Activated naive CD4-positive, alpha-beta T cell treated with anti-CD3 and anti-CD28 coated beads, Interleukin-2, amount 10 ng/mL, durations not matched to agents 7 days and 5 days (primary cell): ENCODE data around the gene GRM1.
"Not testable (repeated sequence)": the region's sequence is repeated elsewhere in the genome, so short reads cannot be mapped to it uniquely, and the experiment has no call there.

Source experiments
- CTCF ChIA-PET: fragments of 350-600 bp; sonication (Branson Sonifier 250); formaldehyde crosslinking; loops from one replicate; lab custom pipeline; 2021; ENCODE audit warnings: antibody characterized with exemption; lab: Charles Lee
- DNase-seq: peaks from one replicate; pipeline ENCODE4 v3.0.0-alpha.2; 2020
- H3K27ac Mint-ChIP-seq: one replicate; pipeline ENCODE4 v1.8.0; 2021; ENCODE audit warnings: mild to moderate bottlenecking, moderate library complexity, mixed read lengths
- H3K27me3 Mint-ChIP-seq: one replicate; pipeline ENCODE4 v1.8.0; 2021; ENCODE audit warnings: mild to moderate bottlenecking, mixed read lengths
- H3K36me3 Mint-ChIP-seq: one replicate; pipeline ENCODE4 v1.8.0; 2021; ENCODE audit warnings: mixed read lengths
- H3K4me1 Mint-ChIP-seq: one replicate; pipeline ENCODE4 v1.8.0; 2021; ENCODE audit warnings: mixed read lengths
- H3K4me3 Mint-ChIP-seq: one replicate; pipeline ENCODE4 v1.8.0; 2021; ENCODE audit warnings: mild to moderate bottlenecking, moderate library complexity, mixed read lengths
- H3K9me3 Mint-ChIP-seq: one replicate; pipeline ENCODE4 v1.8.0; 2021; ENCODE audit warnings: mixed read lengths

GRM1 gene

GRCh38 chr6:146191166-146191565 lies 162.3 kb downstream of the GRM1 start:
- Mint-ChIP-seq H3K36me3 (no peaks in the 10 kb centered on the region), H3K27me3 (no peaks in the 10 kb centered on the region), H3K4me3 (no peak overlapping the region), H3K27ac (no peak overlapping the region), H3K4me1 (no peaks in the 10 kb centered on the region), H3K9me3 (no peaks in the 10 kb centered on the region)
- no peak for DNase-seq
- CTCF ChIA-PET, result no interaction called here

- no peak overlapping the region for H3K4me3 Mint-ChIP-seq
- CTCF ChIA-PET, result no interaction called here
- no peaks in the 10 kb centered on the region for H3K4me1 Mint-ChIP-seq
- DNase-seq, result no peak
- no peaks in the 10 kb centered on the region for H3K36me3 Mint-ChIP-seq
- no peaks in the 10 kb centered on the region for H3K27me3 Mint-ChIP-seq
- H3K27ac Mint-ChIP-seq, result no peak overlapping the region
- H3K9me3 Mint-ChIP-seq, result no peaks in the 10 kb centered on the region
Measured at GRCh38 chr6:146191612-146192011, 162.8 kb downstream of the GRM1 start.

- no peaks in the 10 kb centered on the region for H3K27me3 Mint-ChIP-seq
- no peaks in the 10 kb centered on the region for H3K4me1 Mint-ChIP-seq
- no peaks in the 10 kb centered on the region for H3K36me3 Mint-ChIP-seq
- no peaks in the 10 kb centered on the region for H3K9me3 Mint-ChIP-seq
- H3K27ac Mint-ChIP-seq, result no peak overlapping the region
- CTCF ChIA-PET, result no interaction called here
- no peak overlapping the region for H3K4me3 Mint-ChIP-seq
- DNase-seq, result no peak
Measured at GRCh38 chr6:146194434-146194833, 165.6 kb downstream of the GRM1 start.

- CTCF ChIA-PET, result no interaction called here
- no peak overlapping the region for H3K27ac Mint-ChIP-seq
- no peak for DNase-seq
- no peaks in the 10 kb centered on the region for H3K27me3 Mint-ChIP-seq
- H3K4me3 Mint-ChIP-seq, result no peak overlapping the region
- no peaks in the 10 kb centered on the region for H3K36me3 Mint-ChIP-seq
- H3K9me3 Mint-ChIP-seq, result no peaks in the 10 kb centered on the region
- H3K4me1 Mint-ChIP-seq, result no peaks in the 10 kb centered on the region
Measured at GRCh38 chr6:146200176-146200575, 171.3 kb downstream of the GRM1 start.

- Mint-ChIP-seq H3K27ac (no peak overlapping the region), H3K4me1 (no peaks in the 10 kb centered on the region), H3K27me3 (no peaks in the 10 kb centered on the region), H3K36me3 (no peaks in the 10 kb centered on the region), H3K4me3 (no peak overlapping the region), H3K9me3 (no peaks in the 10 kb centered on the region)
- no peak for DNase-seq
- CTCF ChIA-PET, result no interaction called here
Measured at GRCh38 chr6:146202570-146202969, 173.7 kb downstream of the GRM1 start.

GRCh38 chr6:146209942-146210341 lies 181.1 kb downstream of the GRM1 start:
- no peaks in the 10 kb centered on the region for H3K27me3 Mint-ChIP-seq
- H3K4me1 Mint-ChIP-seq, result no peaks in the 10 kb centered on the region
- no peak for DNase-seq
- H3K36me3 Mint-ChIP-seq, result no peaks in the 10 kb centered on the region
- H3K4me3 Mint-ChIP-seq, result no peak overlapping the region
- CTCF ChIA-PET, result no interaction called here
- H3K27ac Mint-ChIP-seq, result no peak overlapping the region
- no peaks in the 10 kb centered on the region for H3K9me3 Mint-ChIP-seq

- H3K27me3 Mint-ChIP-seq, result no peaks in the 10 kb centered on the region
- H3K4me1 Mint-ChIP-seq, result no peaks in the 10 kb centered on the region
- CTCF ChIA-PET, result interaction anchor here (0.6 kb wide), 2 partner anchors 281 to 828 kb away, joined by 3 read pairs; no protein-coding TSS in a partner anchor
- H3K27ac Mint-ChIP-seq, result no peak overlapping the region
- DNase-seq, result no peak
- no peaks in the 10 kb centered on the region for H3K9me3 Mint-ChIP-seq
- H3K36me3 Mint-ChIP-seq, result no peaks in the 10 kb centered on the region
- no peak overlapping the region for H3K4me3 Mint-ChIP-seq
Measured at GRCh38 chr6:146210406-146211083, 181.7 kb downstream of the GRM1 start.

GRCh38 chr6:146211646-146212045 lies 182.8 kb downstream of the GRM1 start:
- Mint-ChIP-seq H3K27ac (no peak overlapping the region), H3K27me3 (no peaks in the 10 kb centered on the region), H3K9me3 (no peaks in the 10 kb centered on the region), H3K4me1 (no peaks in the 10 kb centered on the region), H3K36me3 (no peaks in the 10 kb centered on the region), H3K4me3 (no peak overlapping the region)
- CTCF ChIA-PET, result no interaction called here
- DNase-seq, result no peak

GRCh38 chr6:146212781-146213180 lies 183.9 kb downstream of the GRM1 start:
- Mint-ChIP-seq H3K27me3 (no peaks in the 10 kb centered on the region), H3K36me3 (no peaks in the 10 kb centered on the region), H3K4me3 (no peak overlapping the region), H3K9me3 (no peaks in the 10 kb centered on the region), H3K4me1 (no peaks in the 10 kb centered on the region), H3K27ac (no peak overlapping the region)
- CTCF ChIA-PET, result no interaction called here
- no peak for DNase-seq

GRCh38 chr6:146219101-146219500 lies 190.2 kb downstream of the GRM1 start:
- no peak for DNase-seq
- Mint-ChIP-seq H3K4me3 (no peak overlapping the region), H3K27ac (no peak overlapping the region), H3K27me3 (no peaks in the 10 kb centered on the region), H3K9me3 (peaks cover 3% of the 10 kb centered on the region), H3K36me3 (no peaks in the 10 kb centered on the region), H3K4me1 (no peaks in the 10 kb centered on the region)
- CTCF ChIA-PET, result interaction anchor here (0.6 kb wide), 1 partner anchor 496 kb away, joined by 3 read pairs; no protein-coding TSS in a partner anchor

- no peaks in the 10 kb centered on the region for H3K36me3 Mint-ChIP-seq
- DNase-seq, result no peak
- H3K27me3 Mint-ChIP-seq, result no peaks in the 10 kb centered on the region
- H3K4me3 Mint-ChIP-seq, result no peak overlapping the region
- no peaks in the 10 kb centered on the region for H3K4me1 Mint-ChIP-seq
- peaks cover 3% of the 10 kb centered on the region for H3K9me3 Mint-ChIP-seq
- CTCF ChIA-PET, result no interaction called here
- no peak overlapping the region for H3K27ac Mint-ChIP-seq
Measured at GRCh38 chr6:146224449-146224848, 195.6 kb downstream of the GRM1 start.

- no peak overlapping the region for H3K4me3 Mint-ChIP-seq
- no peak overlapping the region for H3K27ac Mint-ChIP-seq
- no peaks in the 10 kb centered on the region for H3K4me1 Mint-ChIP-seq
- no peaks in the 10 kb centered on the region for H3K27me3 Mint-ChIP-seq
- no peaks in the 10 kb centered on the region for H3K36me3 Mint-ChIP-seq
- peaks cover 3% of the 10 kb centered on the region for H3K9me3 Mint-ChIP-seq
- no peak for DNase-seq
- CTCF ChIA-PET, result no interaction called here
Measured at GRCh38 chr6:146224988-146225387, 196.1 kb downstream of the GRM1 start.

- no peak for DNase-seq
- CTCF ChIA-PET, result no interaction called here
- no peaks in the 10 kb centered on the region for H3K4me1 Mint-ChIP-seq
- H3K36me3 Mint-ChIP-seq, result no peaks in the 10 kb centered on the region
- no peak overlapping the region for H3K4me3 Mint-ChIP-seq
- H3K27ac Mint-ChIP-seq, result no peak overlapping the region
- H3K9me3 Mint-ChIP-seq, result no peaks in the 10 kb centered on the region
- H3K27me3 Mint-ChIP-seq, result no peaks in the 10 kb centered on the region
Measured at GRCh38 chr6:146240322-146240721, 211.5 kb downstream of the GRM1 start.

- no peaks in the 10 kb centered on the region for H3K27me3 Mint-ChIP-seq
- no peak overlapping the region for H3K27ac Mint-ChIP-seq
- no peaks in the 10 kb centered on the region for H3K4me1 Mint-ChIP-seq
- CTCF ChIA-PET, result no interaction called here
- no peaks in the 10 kb centered on the region for H3K36me3 Mint-ChIP-seq
- no peak for DNase-seq
- H3K4me3 Mint-ChIP-seq, result no peak overlapping the region
- H3K9me3 Mint-ChIP-seq, result no peaks in the 10 kb centered on the region
Measured at GRCh38 chr6:146240807-146241206, 211.9 kb downstream of the GRM1 start.

GRCh38 chr6:146243646-146244045 lies 214.8 kb downstream of the GRM1 start:
- H3K9me3 Mint-ChIP-seq, H3K27ac Mint-ChIP-seq, CTCF ChIA-PET, H3K4me3 Mint-ChIP-seq, H3K36me3 Mint-ChIP-seq, DNase-seq, H3K4me1 Mint-ChIP-seq, H3K27me3 Mint-ChIP-seq: not testable (repeated sequence)
